B cell (primary cell): Measurements from ENCODE around the gene ELFN1. TPM values are rescaled to one million over a fixed set of nuclear protein-coding genes. Genes with fewer than 3 reads are reported as not detected.

ENCODE experiments used
- ATAC-seq: fragments of 200-7000 bp; cut with Tn5 transposase; one replicate; pipeline ENCODE4 v1.10.0; 2021; ENCODE audit warnings: low read depth, mild to moderate bottlenecking, moderate number of reproducible peaks, moderate library complexity
- CTCF ChIA-PET: fragments of 350-600 bp; sonication (Branson Sonifier 250); formaldehyde crosslinking; loops from one replicate; lab custom pipeline; 2021; ENCODE audit warnings: antibody characterized with exemption, inconsistent platforms; lab: Charles Lee
- POLR2A ChIA-PET: fragments of 350-600 bp; sonication (Branson Sonifier 250); formaldehyde crosslinking; loops from one replicate; lab custom pipeline; 2021; ENCODE audit warnings: antibody characterized with exemption; lab: Charles Lee
- DNase-seq: peaks from one replicate; pipeline ENCODE4 v3.0.0; 2013
- H2AFZ ChIP-seq: 2 replicates; pipeline ENCODE4 v1.6.1; 2012; ENCODE audit warnings: mild to moderate bottlenecking, low read depth, low read length; ENCODE audit not compliant: insufficient read depth, poor library complexity, severe bottlenecking
- H3K27ac ChIP-seq, 2 donors: 1 replicate in 1 of 2; 2 replicates in 1 of 2; pipeline ENCODE4 v1.5.1; 2012 to 2013; ENCODE audit warnings: low read length in 2 of 2, mild to moderate bottlenecking in 2 of 2, moderate library complexity in 1 of 2
- H3K27me3 ChIP-seq, 4 experiments: fragments of 200-600 bp in 1 of 4; sonication (generic) in 1 of 4; replicated peaks in 1 of 4; 1 replicate in 2 of 4; 2 replicates in 2 of 4; pipeline versions ENCODE4 v1.6.1 to v1.7.0; 2013 to 2016; ENCODE audit warnings: low read length in 3 of 4, mild to moderate bottlenecking in 2 of 4, mixed read lengths in 1 of 4, moderate library complexity in 1 of 4; ENCODE audit not compliant: insufficient read depth in 4 of 4, control insufficient read depth in 3 of 4; ENCODE audit errors: control extremely low read depth in 1 of 4
- H3K36me3 ChIP-seq, 2 experiments: replicated peaks in 1 of 2; 1 replicate in 1 of 2; 2 replicates in 1 of 2; pipeline versions ENCODE4 v1.6.1 to v1.7.1; 2013; ENCODE audit warnings: low read length in 1 of 2; ENCODE audit not compliant: insufficient read depth in 2 of 2, control insufficient read depth in 1 of 2; ENCODE audit errors: control extremely low read depth in 1 of 2, extremely low read depth in 1 of 2
- H3K4me1 ChIP-seq, 2 donors: fragments of 200-600 bp in 1 of 2; sonication (generic) in 1 of 2; 1 replicate in 1 of 2; 2 replicates in 1 of 2; pipeline versions ENCODE4 v1.5.1 to v1.6.1; 2013 to 2017; ENCODE audit warnings: low read length in 2 of 2; ENCODE audit not compliant: control insufficient read depth in 2 of 2, insufficient read depth in 2 of 2
- H3K4me2 ChIP-seq: replicated peaks from 2 replicates; pipeline ENCODE3; 2012; ENCODE audit warnings: mild to moderate bottlenecking, low read depth, low read length; ENCODE audit not compliant: poor library complexity, severe bottlenecking
- H3K4me3 ChIP-seq, 5 experiments: fragments of 200-600 bp in 1 of 5; sonication (generic) in 1 of 5; 1 replicate in 3 of 5; 2 replicates in 2 of 5; pipeline versions ENCODE4 v1.5.1 to v1.7.0; 2011 to 2016; ENCODE audit warnings: low read length in 4 of 5, mild to moderate bottlenecking in 4 of 5, low read depth in 2 of 5, control low read depth in 1 of 5, moderate library complexity in 1 of 5; ENCODE audit not compliant: insufficient read depth in 1 of 5; ENCODE audit errors: control extremely low read depth in 1 of 5, extremely low read depth in 1 of 5
- H3K79me2 ChIP-seq: fragments of 200-600 bp; sonication (generic); one replicate; pipeline ENCODE4 v1.6.0; 2016; ENCODE audit warnings: low read length; ENCODE audit not compliant: control insufficient read depth, insufficient read depth
- H3K9ac ChIP-seq: fragments of 200-600 bp; sonication (generic); 2 replicates; pipeline ENCODE4 v1.6.1; 2017; ENCODE audit warnings: mild to moderate bottlenecking, low read length, moderate library complexity
- H3K9me3 ChIP-seq, 3 donors: one replicate each; pipeline versions ENCODE4 v1.6.1 to v1.7.1; 2013; ENCODE audit warnings: low read length in 2 of 3; ENCODE audit not compliant: control insufficient read depth in 2 of 3, insufficient read depth in 1 of 3; ENCODE audit errors: control extremely low read depth in 1 of 3
- H4K20me1 ChIP-seq: 2 replicates; pipeline ENCODE4 v1.6.0; 2012; ENCODE audit warnings: mild to moderate bottlenecking, low read length; ENCODE audit not compliant: insufficient read depth, control insufficient read depth, poor library complexity, severe bottlenecking
- H3K27ac Mint-ChIP-seq: one replicate; pipeline ENCODE4 v1.8.0; 2021; ENCODE audit warnings: mixed read lengths
- H3K27me3 Mint-ChIP-seq: one replicate; pipeline ENCODE4 v1.8.0; 2021; ENCODE audit warnings: mixed read lengths
- H3K4me1 Mint-ChIP-seq: one replicate; pipeline ENCODE4 v1.8.0; 2021; ENCODE audit warnings: mixed read lengths
- H3K4me3 Mint-ChIP-seq: one replicate; pipeline ENCODE4 v1.8.0; 2021; ENCODE audit warnings: mixed read lengths
- H3K9me3 Mint-ChIP-seq: one replicate; pipeline ENCODE4 v1.8.0; 2022; ENCODE audit warnings: mixed read lengths; ENCODE audit not compliant: insufficient read depth
- CTCF ChIP-seq: fragments of 200-600 bp; IDR thresholded peaks from one replicate; pipeline ENCODE4 v1.8.0; 2022; ENCODE audit warnings: antibody characterized with exemption, mild to moderate bottlenecking
- EZH2 ChIP-seq: IDR thresholded peaks from 2 replicates; pipeline ENCODE4 v1.6.1; 2012; ENCODE audit warnings: borderline replicate concordance, low read depth, mild to moderate bottlenecking, moderate library complexity, low read length; ENCODE audit not compliant: insufficient read depth, poor library complexity, severe bottlenecking
- WGBS: methylation state at CpG from one replicate; pipeline ENCODE4 v1.1.5; 2013; ENCODE audit warnings: missing lambda C conversion rate; ENCODE audit not compliant: insufficient coverage; 5-methylcytosine and 5-hydroxymethylcytosine counted together
- intact Hi-C: fragments of 100-400 bp; cut with micrococcal nuclease; formaldehyde crosslinking; loops from one replicate; pipeline ENCODE4 v1.10.0; 2022
- polyA plus RNA-seq: library from polyadenylated mRNA; depleted of rRNA; stranded (reverse); fragments of >200 nt; gene quantifications from 2 replicates; pipeline ENCODE4 v1.2.3, GENCODE V29; 2012
- total RNA-seq, 2 donors: library from RNA; stranded (reverse); fragments of 120-200 nt in 1 of 2; gene quantifications; 1 replicate in 1 of 2; 2 replicates in 1 of 2; pipeline versions ENCODE4 v1.2.3 to v1.2.4, GENCODE V29; 2013 to 2022

ELFN1 gene
- total and polyA plus RNA-seq, 2 donors (not counting 1 experiment from before 2014, with no cell fraction given) = 0.12 TPM; not detected in 1

- Histone ChIP-seq H2AFZ (no peak overlapping the region), H3K4me1 (no peaks in the 10 kb centered on the region), H3K27ac (no peak overlapping the region), H3K4me2 (no peak overlapping the region), H3K79me2 (no peaks in the 10 kb centered on the region), H4K20me1 (no peaks in the 10 kb centered on the region), H3K27me3 (no peaks in the 10 kb centered on the region), H3K4me3 (no peak overlapping the region), H3K9me3 (peaks cover 0 to 33% (median 0%) of the 10 kb centered on the region in 3 donors), H3K36me3 (no peaks in the 10 kb centered on the region), H3K9ac (no peak overlapping the region)
- ChIA-PET POLR2A (no interaction called here), CTCF (no interaction called here)
- Mint-ChIP-seq H3K27me3 (peaks cover 18% of the 10 kb centered on the region), H3K9me3 (peaks cover 2% of the 10 kb centered on the region), H3K4me1 (no peaks in the 10 kb centered on the region), H3K27ac (no peak overlapping the region), H3K4me3 (no peak overlapping the region)
- intact Hi-C loops = no loop called here
- 82% methylated on average over 12 of the region's 14 CpGs for WGBS
- ATAC-seq (no peak), DNase-seq (no peak)
- TF ChIP-seq CTCF = no peak
Observed at GRCh38 chr7:1721047-1721690, 51.1 kb downstream of the ELFN1 start.

GRCh38 chr7:1723254-1723653, 53.2 kb downstream of the ELFN1 start:
- ATAC-seq = no peak
- intact Hi-C loops = no loop called here
- no peaks in the 10 kb centered on the region for H4K20me1 ChIP-seq
- ChIA-PET CTCF (no interaction called here), POLR2A (no interaction called here)
- H3K4me1 ChIP-seq = no peaks in the 10 kb centered on the region
- peaks cover 0 to 38% (median 0%) of the 10 kb centered on the region in 3 donors for H3K9me3 ChIP-seq
- WGBS = 98% methylated on average over 11 of the region's 13 CpGs
- H3K27me3 ChIP-seq = no peaks in the 10 kb centered on the region
- Mint-ChIP-seq H3K9me3 (no peaks in the 10 kb centered on the region), H3K27ac (no peak overlapping the region), H3K4me1 (no peaks in the 10 kb centered on the region), H3K27me3 (peaks cover 10% of the 10 kb centered on the region), H3K4me3 (no peak overlapping the region)
- no peaks in the 10 kb centered on the region for H3K36me3 ChIP-seq
- H3K79me2 ChIP-seq = no peaks in the 10 kb centered on the region
- H3K4me3 ChIP-seq = no peak overlapping the region
- no peak overlapping the region for H2AFZ ChIP-seq
- H3K9ac ChIP-seq = no peak overlapping the region
- TF ChIP-seq CTCF (no peak), EZH2 (no peak)
- no peak overlapping the region for H3K4me2 ChIP-seq
- H3K27ac ChIP-seq = no peak overlapping the region
- DNase-seq = no peak
